Karpas-422 (cell line): ENCODE measurements around the gene CBLL2. TPM values are rescaled to one million over a fixed set of nuclear protein-coding genes. Genes with fewer than 3 reads are reported as not detected.
"Not testable (repeated sequence)": the region's sequence is repeated elsewhere in the genome, so short reads cannot be mapped to it uniquely, and the experiment has no call there.

Experiments
- DNase-seq: peaks from one replicate; pipeline ENCODE4 v3.0.0-alpha.2; 2015
- H2AFZ ChIP-seq: fragments of 200-600 bp; sonication (generic); 2 replicates; pipeline ENCODE4 v1.6.1; 2014; ENCODE audit warnings: antibody characterized with exemption, low read length, mixed read lengths
- H3K27ac ChIP-seq: fragments of 200-600 bp; sonication (generic); 2 replicates; pipeline ENCODE4 v1.5.1; 2014; ENCODE audit warnings: mild to moderate bottlenecking, low read length, moderate library complexity
- H3K27me3 ChIP-seq: fragments of 200-600 bp; sonication (generic); 2 replicates; pipeline ENCODE4 v1.6.1; 2014; ENCODE audit warnings: low read length, mixed read lengths
- H3K36me3 ChIP-seq: fragments of 200-600 bp; sonication (generic); 2 replicates; pipeline ENCODE4 v1.6.1; 2014; ENCODE audit warnings: low read length, mixed read lengths; ENCODE audit not compliant: insufficient read depth
- H3K4me1 ChIP-seq: fragments of 200-600 bp; sonication (generic); 2 replicates; pipeline ENCODE4 v1.6.1; 2014; ENCODE audit warnings: mild to moderate bottlenecking, low read length, mixed read lengths
- H3K4me2 ChIP-seq: fragments of 200-600 bp; sonication (generic); 2 replicates; pipeline ENCODE4 v1.6.1; 2014; ENCODE audit warnings: low read length, low read depth, mild to moderate bottlenecking; ENCODE audit not compliant: poor library complexity, severe bottlenecking
- H3K4me3 ChIP-seq: fragments of 200-600 bp; sonication (generic); 2 replicates; pipeline ENCODE4 v1.5.1; 2014; ENCODE audit warnings: mild to moderate bottlenecking, antibody characterized with exemption, low read length, mixed read lengths
- H3K79me2 ChIP-seq: fragments of 200-600 bp; sonication (generic); 2 replicates; pipeline ENCODE4 v1.6.1; 2014; ENCODE audit warnings: mild to moderate bottlenecking, low read length, mixed read lengths
- H3K9ac ChIP-seq: fragments of 200-600 bp; sonication (generic); 2 replicates; pipeline ENCODE4 v1.6.0; 2014; ENCODE audit warnings: low read length
- H3K9me2 ChIP-seq: fragments of 200-600 bp; sonication (generic), shearing (Covaris generic); replicated peaks from 2 replicates; pipeline ENCODE4 v1.6.0; 2014; ENCODE audit warnings: mild to moderate bottlenecking, low read length, moderate library complexity; ENCODE audit not compliant: insufficient read depth
- H3K9me3 ChIP-seq: fragments of 300-700, 200-600 bp; sonication (generic); 2 replicates; pipeline ENCODE4 v1.6.1; 2014; ENCODE audit warnings: low read length, mixed read lengths
- H4K20me1 ChIP-seq: fragments of 200-600 bp; sonication (generic); 2 replicates; pipeline ENCODE4 v1.6.1; 2014; ENCODE audit warnings: mild to moderate bottlenecking, antibody characterized with exemption, low read length, low read depth; ENCODE audit not compliant: insufficient read depth
- total RNA-seq: library from RNA; depleted of rRNA; stranded (reverse); fragments of >200 nt; shearing (Covaris generic); gene quantifications from 2 replicates; pipeline ENCODE4 v1.2.3, GENCODE V29; 2014; ENCODE audit warnings: low replicate concordance

The CBLL2 gene
- total RNA-seq, 1 experiment from 2014 or later: not detected

- H3K79me2 ChIP-seq: no peaks in the 10 kb centered on the region
- no peak overlapping the region for H3K27ac ChIP-seq
- H3K9ac ChIP-seq: no peak overlapping the region
- H2AFZ ChIP-seq: no peak overlapping the region
- H3K4me2 ChIP-seq: no peak overlapping the region
- no peaks in the 10 kb centered on the region; the same call in 1 of the 2 replicates for H3K9me3 ChIP-seq
- H3K36me3 ChIP-seq: no peaks in the 10 kb centered on the region
- no peak for DNase-seq
- no peaks in the 10 kb centered on the region for H3K4me1 ChIP-seq
- no peak overlapping the region for H3K4me3 ChIP-seq
- no peaks in the 10 kb centered on the region for H4K20me1 ChIP-seq
- no peaks in the 10 kb centered on the region for H3K27me3 ChIP-seq
- H3K9me2 ChIP-seq: no peaks in the 10 kb centered on the region
Observed at GRCh38 chrX:22273714-22274317, 1.1 kb downstream of the CBLL2 start.

- Histone ChIP-seq H3K36me3 (no peaks in the 10 kb centered on the region), H3K4me1 (no peaks in the 10 kb centered on the region), H3K4me2 (no peak overlapping the region), H2AFZ (no peak overlapping the region), H3K4me3 (no peak overlapping the region), H3K9ac (no peak overlapping the region), H3K79me2 (no peaks in the 10 kb centered on the region), H3K9me2 (no peaks in the 10 kb centered on the region), H3K27ac (no peak overlapping the region), H4K20me1 (no peaks in the 10 kb centered on the region), H3K27me3 (no peaks in the 10 kb centered on the region), H3K9me3 (no peaks in the 10 kb centered on the region; the same call in 1 of the 2 replicates)
- DNase-seq: no peak
Observed at GRCh38 chrX:22276781-22277180, 4.1 kb downstream of the CBLL2 start.

GRCh38 chrX:22278375-22278774, 5.7 kb downstream of the CBLL2 start:
- Histone ChIP-seq H3K36me3 (no peaks in the 10 kb centered on the region), H3K9ac (no peak overlapping the region), H2AFZ (no peak overlapping the region), H3K4me1 (no peaks in the 10 kb centered on the region), H3K79me2 (no peaks in the 10 kb centered on the region), H3K4me3 (no peak overlapping the region), H3K4me2 (no peak overlapping the region), H4K20me1 (no peaks in the 10 kb centered on the region), H3K27me3 (no peaks in the 10 kb centered on the region), H3K9me3 (no peaks in the 10 kb centered on the region), H3K9me2 (no peaks in the 10 kb centered on the region), H3K27ac (no peak overlapping the region)
- no peak for DNase-seq

GRCh38 chrX:22289209-22289608, 16.5 kb downstream of the CBLL2 start:
- not testable (repeated sequence) for H3K9ac ChIP-seq, H3K9me3 ChIP-seq, H3K27me3 ChIP-seq, H2AFZ ChIP-seq, DNase-seq, H3K79me2 ChIP-seq, H3K4me1 ChIP-seq, H4K20me1 ChIP-seq, H3K4me3 ChIP-seq, H3K4me2 ChIP-seq, H3K9me2 ChIP-seq, H3K36me3 ChIP-seq, H3K27ac ChIP-seq

GRCh38 chrX:22296871-22297270, 24.2 kb downstream of the CBLL2 start:
- no peak for DNase-seq
- Histone ChIP-seq H3K79me2 (no peaks in the 10 kb centered on the region), H4K20me1 (no peaks in the 10 kb centered on the region), H3K9ac (no peak overlapping the region), H3K4me2 (no peak overlapping the region), H3K4me1 (no peaks in the 10 kb centered on the region), H3K27me3 (no peaks in the 10 kb centered on the region), H3K9me3 (no peaks in the 10 kb centered on the region), H3K36me3 (no peaks in the 10 kb centered on the region), H3K9me2 (no peaks in the 10 kb centered on the region), H2AFZ (no peak overlapping the region), H3K4me3 (no peak overlapping the region), H3K27ac (no peak overlapping the region)

GRCh38 chrX:22300130-22300529, 27.4 kb downstream of the CBLL2 start:
- no peak overlapping the region for H3K9ac ChIP-seq
- no peaks in the 10 kb centered on the region for H3K4me1 ChIP-seq
- no peaks in the 10 kb centered on the region for H3K9me2 ChIP-seq
- no peak overlapping the region for H2AFZ ChIP-seq
- H3K4me2 ChIP-seq: no peak overlapping the region
- H3K4me3 ChIP-seq: no peak overlapping the region
- no peak for DNase-seq
- H3K27me3 ChIP-seq: no peaks in the 10 kb centered on the region
- H3K36me3 ChIP-seq: no peaks in the 10 kb centered on the region
- no peaks in the 10 kb centered on the region; the same call in 1 of the 2 replicates for H3K9me3 ChIP-seq
- no peak overlapping the region for H3K27ac ChIP-seq
- H3K79me2 ChIP-seq: no peaks in the 10 kb centered on the region
- no peaks in the 10 kb centered on the region for H4K20me1 ChIP-seq

- H3K79me2 ChIP-seq: no peaks in the 10 kb centered on the region
- no peak overlapping the region for H3K9ac ChIP-seq
- no peak overlapping the region for H3K4me3 ChIP-seq
- H3K9me2 ChIP-seq: no peaks in the 10 kb centered on the region
- H3K9me3 ChIP-seq: no peaks in the 10 kb centered on the region
- H3K4me2 ChIP-seq: no peak overlapping the region
- no peak overlapping the region for H3K27ac ChIP-seq
- H3K36me3 ChIP-seq: no peaks in the 10 kb centered on the region
- H3K4me1 ChIP-seq: no peaks in the 10 kb centered on the region
- H2AFZ ChIP-seq: no peak overlapping the region
- no peaks in the 10 kb centered on the region for H4K20me1 ChIP-seq
- DNase-seq: no peak
- H3K27me3 ChIP-seq: peaks cover 3% of the 10 kb centered on the region; the same call in 1 of the 2 replicates
Observed at GRCh38 chrX:22310779-22311178, 38.1 kb downstream of the CBLL2 start.

GRCh38 chrX:22313766-22314165, 41.1 kb downstream of the CBLL2 start:
- no peak overlapping the region for H3K4me2 ChIP-seq
- peaks cover 3% of the 10 kb centered on the region; the same call in 1 of the 2 replicates for H3K27me3 ChIP-seq
- no peaks in the 10 kb centered on the region for H3K4me1 ChIP-seq
- DNase-seq: no peak
- H3K9me3 ChIP-seq: no peaks in the 10 kb centered on the region
- no peaks in the 10 kb centered on the region for H3K9me2 ChIP-seq
- H4K20me1 ChIP-seq: no peaks in the 10 kb centered on the region
- H3K79me2 ChIP-seq: no peaks in the 10 kb centered on the region
- H3K27ac ChIP-seq: no peak overlapping the region
- no peak overlapping the region for H2AFZ ChIP-seq
- H3K36me3 ChIP-seq: no peaks in the 10 kb centered on the region
- no peak overlapping the region for H3K4me3 ChIP-seq
- no peak overlapping the region for H3K9ac ChIP-seq
